Fibroblast of lung (primary cell): Measurements from ENCODE around the gene CFAP65. TPM values are rescaled to one million over a fixed set of nuclear protein-coding genes. Genes with fewer than 3 reads are reported as not detected.

Source experiments
- DNase-seq, 2 donors: peaks; one replicate each; pipeline versions ENCODE4 v3.0.0 to v3.0.0-alpha.2; 2010; ENCODE audit warnings: low read depth in 2 of 2
- H2AFZ ChIP-seq: 2 replicates; pipeline ENCODE4 v1.5.1; 2012; ENCODE audit warnings: low read length, control low read depth, inconsistent platforms
- H3K27ac ChIP-seq: 2 replicates; pipeline ENCODE4 v1.5.1; 2011; ENCODE audit warnings: low read length, control low read depth; ENCODE audit not compliant: insufficient read depth
- H3K27me3 ChIP-seq: 2 replicates; pipeline ENCODE4 v1.5.1; 2011; ENCODE audit warnings: mild to moderate bottlenecking, low read length; ENCODE audit not compliant: control insufficient read depth, insufficient read depth
- H3K36me3 ChIP-seq: 2 replicates; pipeline ENCODE4 v1.5.1; 2011; ENCODE audit warnings: low read length; ENCODE audit not compliant: control insufficient read depth, insufficient read depth
- H3K4me1 ChIP-seq: 2 replicates; pipeline ENCODE4 v1.5.1; 2011; ENCODE audit warnings: low read length; ENCODE audit not compliant: control insufficient read depth, insufficient read depth; ENCODE audit errors: extremely low read depth
- H3K4me2 ChIP-seq: 2 replicates; pipeline ENCODE4 v1.5.1; 2011; ENCODE audit warnings: low read length, control low read depth; ENCODE audit not compliant: insufficient read depth; ENCODE audit errors: extremely low read depth
- H3K4me3 ChIP-seq, 4 experiments: fragments of 200-600 bp in 1 of 4; sonication (generic) in 1 of 4; replicated peaks in 1 of 4; 2 replicates each; pipeline ENCODE4 v1.5.1; 2011 to 2016; ENCODE audit warnings: low read length in 4 of 4, low read depth in 3 of 4, mild to moderate bottlenecking in 3 of 4, control low read depth in 2 of 4, inconsistent platforms in 1 of 4, mixed read lengths in 1 of 4; ENCODE audit not compliant: insufficient read depth in 1 of 4; ENCODE audit errors: control extremely low read depth in 1 of 4
- H3K79me2 ChIP-seq: 2 replicates; pipeline ENCODE4 v1.5.1; 2012; ENCODE audit warnings: mild to moderate bottlenecking, low read length, inconsistent platforms; ENCODE audit not compliant: control insufficient read depth, insufficient read depth
- H3K9ac ChIP-seq: 2 replicates; pipeline ENCODE4 v1.5.1; 2011; ENCODE audit warnings: mild to moderate bottlenecking, low read length, control low read depth; ENCODE audit not compliant: insufficient read depth
- H3K9me3 ChIP-seq: 2 replicates; pipeline ENCODE4 v1.5.1; 2012; ENCODE audit warnings: low read depth, low read length; ENCODE audit not compliant: control insufficient read depth, insufficient read depth
- H4K20me1 ChIP-seq: 2 replicates; pipeline ENCODE4 v1.5.1; 2011; ENCODE audit warnings: low read length; ENCODE audit not compliant: control insufficient read depth, insufficient read depth; ENCODE audit errors: extremely low read depth
- EZH2 ChIP-seq: IDR thresholded peaks from 2 replicates; pipeline ENCODE4 v1.5.1; 2012; ENCODE audit warnings: low read length, control low read depth, mild to moderate bottlenecking; ENCODE audit errors: missing control alignments
- polyA plus RNA-seq, 2 donors: library from polyadenylated mRNA; depleted of rRNA in 1 of 2; stranded (reverse) in 1 of 2; unstranded in 1 of 2; fragments of >200 nt; gene quantifications; 2 replicates each; pipeline ENCODE4 v1.2.1, GENCODE V29; 2011 to 2012; ENCODE audit warnings: missing spikeins in 1 of 2
- total RNA-seq: library from RNA; depleted of rRNA; stranded (reverse); fragments of >200 nt; gene quantifications from 2 replicates; pipeline ENCODE4 v1.2.1, GENCODE V29; 2014
- TF ChIP-seq, protein P1 (sequence below), 2 donors: IDR thresholded peaks in 1 of 2; conservative IDR thresholded peaks in 1 of 2; 1 replicate in 1 of 2; 2 replicates in 1 of 2; pipeline ENCODE4 v1.5.1; 2011 to 2012; ENCODE audit warnings: low read length in 2 of 2, control low read depth in 1 of 2, inconsistent platforms in 1 of 2, low read depth in 1 of 2, mild to moderate bottlenecking in 1 of 2

CFAP65 gene
- total and polyA plus RNA-seq, 2 donors (not counting 1 experiment from before 2014, with no cell fraction given) = not detected

DNA sequence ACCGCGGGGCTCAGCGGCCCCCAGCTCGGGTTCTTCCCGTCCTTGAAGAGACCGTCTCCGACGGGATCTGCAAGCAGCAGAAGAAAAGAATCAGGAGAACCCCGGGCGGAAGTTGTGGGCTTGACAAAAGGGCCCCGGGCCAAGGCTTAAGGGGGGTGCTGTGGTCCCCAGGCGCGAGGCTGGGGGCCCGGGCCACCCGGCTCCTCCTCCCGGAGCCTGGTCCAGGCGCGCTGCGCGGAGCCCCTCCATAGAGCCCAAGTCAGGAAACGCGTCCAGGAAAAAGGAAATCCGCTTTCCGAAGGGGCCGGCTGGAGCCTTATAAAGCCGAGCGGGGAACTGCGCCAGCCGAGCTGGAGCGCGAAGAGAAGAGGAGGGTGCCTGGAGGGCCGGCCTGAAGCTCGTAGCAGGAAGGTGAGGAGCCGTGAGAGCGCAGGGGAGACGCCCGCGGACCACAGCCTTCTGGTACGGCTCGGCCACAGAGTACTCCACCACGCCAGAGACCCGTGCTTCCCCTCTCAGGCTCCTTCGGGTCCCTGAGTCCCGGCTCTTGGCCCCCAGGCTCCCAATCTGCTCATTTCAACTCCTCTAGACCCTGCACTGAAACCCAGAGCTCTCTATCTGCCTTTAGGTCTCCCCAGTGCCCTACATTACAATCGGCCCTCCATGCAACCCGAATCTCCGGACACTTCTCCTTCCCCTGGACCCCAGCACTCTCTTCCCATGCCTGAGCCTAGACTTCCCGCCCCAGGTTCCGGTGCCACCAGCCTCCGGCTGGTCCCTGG is 56.9 kb downstream of the CFAP65 start:
- Histone ChIP-seq H3K79me2 (no peaks in the 10 kb centered on the region), H3K27ac (no peak overlapping the region), H4K20me1 (no peaks in the 10 kb centered on the region), H3K4me1 (no peaks in the 10 kb centered on the region), H3K36me3 (no peaks in the 10 kb centered on the region), H3K9ac (no peak overlapping the region), H3K4me2 (no peak overlapping the region), H3K9me3 (no peaks in the 10 kb centered on the region), H2AFZ (no peak overlapping the region), H3K4me3 (no peak overlapping the region), H3K27me3 (peaks cover 69% of the 10 kb centered on the region)
- TF ChIP-seq EZH2 = peak; percentile 96
- TF ChIP-seq, protein P1, sequence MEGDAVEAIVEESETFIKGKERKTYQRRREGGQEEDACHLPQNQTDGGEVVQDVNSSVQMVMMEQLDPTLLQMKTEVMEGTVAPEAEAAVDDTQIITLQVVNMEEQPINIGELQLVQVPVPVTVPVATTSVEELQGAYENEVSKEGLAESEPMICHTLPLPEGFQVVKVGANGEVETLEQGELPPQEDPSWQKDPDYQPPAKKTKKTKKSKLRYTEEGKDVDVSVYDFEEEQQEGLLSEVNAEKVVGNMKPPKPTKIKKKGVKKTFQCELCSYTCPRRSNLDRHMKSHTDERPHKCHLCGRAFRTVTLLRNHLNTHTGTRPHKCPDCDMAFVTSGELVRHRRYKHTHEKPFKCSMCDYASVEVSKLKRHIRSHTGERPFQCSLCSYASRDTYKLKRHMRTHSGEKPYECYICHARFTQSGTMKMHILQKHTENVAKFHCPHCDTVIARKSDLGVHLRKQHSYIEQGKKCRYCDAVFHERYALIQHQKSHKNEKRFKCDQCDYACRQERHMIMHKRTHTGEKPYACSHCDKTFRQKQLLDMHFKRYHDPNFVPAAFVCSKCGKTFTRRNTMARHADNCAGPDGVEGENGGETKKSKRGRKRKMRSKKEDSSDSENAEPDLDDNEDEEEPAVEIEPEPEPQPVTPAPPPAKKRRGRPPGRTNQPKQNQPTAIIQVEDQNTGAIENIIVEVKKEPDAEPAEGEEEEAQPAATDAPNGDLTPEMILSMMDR (conservative IDR thresholded peaks at IDR 0.05 in 1 of 2, IDR thresholded peaks at IDR 0.05 in 1 of 2; ENCODE audit: low read depth in 1 of 2, low read length in 2 of 2) = no peak
- DNase-seq = no peak

DNA sequence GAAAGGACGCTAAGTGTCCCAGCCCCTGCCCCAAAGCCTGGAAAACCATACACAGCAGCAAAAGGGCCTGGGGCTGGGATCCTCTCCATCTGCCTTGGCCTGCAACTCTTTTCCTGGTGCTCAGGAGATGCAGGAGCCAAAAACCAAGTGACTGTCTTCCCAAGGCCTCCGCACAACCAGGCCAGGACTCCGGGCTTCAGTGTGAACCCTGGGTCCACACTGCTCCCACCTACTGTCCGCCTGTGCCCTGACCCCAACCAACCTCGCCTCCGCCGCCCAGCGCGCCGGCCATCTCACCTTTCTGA is 57.4 kb downstream of the CFAP65 start:
- Histone ChIP-seq H3K4me3 (no peak overlapping the region), H3K79me2 (no peaks in the 10 kb centered on the region), H2AFZ (no peak overlapping the region), H4K20me1 (no peaks in the 10 kb centered on the region), H3K9ac (no peak overlapping the region), H3K9me3 (no peaks in the 10 kb centered on the region), H3K4me2 (no peak overlapping the region), H3K27ac (no peak overlapping the region), H3K4me1 (no peaks in the 10 kb centered on the region), H3K36me3 (no peaks in the 10 kb centered on the region), H3K27me3 (peaks cover 64% of the 10 kb centered on the region)
- no peak for DNase-seq
- TF ChIP-seq, protein P1 (conservative IDR thresholded peaks at IDR 0.05 in 1 of 2, IDR thresholded peaks at IDR 0.05 in 1 of 2; ENCODE audit: low read depth in 1 of 2, low read length in 2 of 2) = no peak
- TF ChIP-seq EZH2 = no peak

DNA sequence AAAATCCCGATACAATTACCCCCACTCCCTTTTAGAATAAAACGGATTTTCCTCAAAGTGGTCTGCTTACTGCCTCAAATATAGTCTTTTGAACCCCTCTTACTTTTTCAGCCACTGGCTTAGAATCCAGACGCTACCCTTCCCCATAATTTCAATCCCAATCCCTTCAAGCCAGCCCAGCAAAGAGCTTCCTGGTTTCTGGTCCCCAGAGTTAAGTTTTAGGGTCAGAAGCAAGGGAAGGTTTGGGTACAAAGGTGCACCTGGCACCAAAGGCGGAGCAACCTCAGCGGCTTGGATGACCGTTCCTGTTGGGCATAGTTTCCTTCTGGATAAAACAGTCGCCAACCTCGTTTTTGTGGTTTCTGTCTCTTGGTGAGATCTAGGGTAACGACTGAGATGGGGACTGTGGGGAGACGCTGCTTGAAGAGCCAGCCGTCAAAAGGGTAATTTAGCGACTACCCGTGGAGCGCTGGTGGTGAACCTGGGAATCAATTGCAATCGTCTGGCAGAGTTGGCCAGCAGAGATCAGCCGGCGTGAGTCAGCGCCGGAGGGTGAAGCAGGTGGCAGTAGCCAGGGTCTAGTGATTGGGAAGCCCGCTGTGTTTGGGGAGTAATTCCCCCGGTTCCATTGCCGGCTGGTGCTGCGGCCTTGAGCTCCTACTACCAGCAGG is 57.9 kb downstream of the CFAP65 start:
- DNase-seq = no peak
- Histone ChIP-seq H3K27ac (no peak overlapping the region), H3K27me3 (peaks cover 59% of the 10 kb centered on the region), H4K20me1 (no peaks in the 10 kb centered on the region), H2AFZ (no peak overlapping the region), H3K36me3 (no peaks in the 10 kb centered on the region), H3K9ac (no peak overlapping the region), H3K79me2 (no peaks in the 10 kb centered on the region), H3K4me1 (no peaks in the 10 kb centered on the region), H3K4me2 (no peak overlapping the region), H3K9me3 (no peaks in the 10 kb centered on the region), H3K4me3 (no peak overlapping the region)
- TF ChIP-seq, protein P1 (conservative IDR thresholded peaks at IDR 0.05 in 1 of 2, IDR thresholded peaks at IDR 0.05 in 1 of 2; ENCODE audit: low read depth in 1 of 2, low read length in 2 of 2) = no peak
- TF ChIP-seq EZH2 = no peak
